Activated CD4-positive, alpha-beta T cell treated with anti-CD3 and anti-CD28 coated beads, Interleukin-2, amount 50 U/mL, for 16 hours (primary cell): ENCODE results near the gene RASL10A.

Experiments used
- DNase-seq: peaks from one replicate; pipeline ENCODE4 v3.0.0-alpha.2; 2020

RASL10A gene

DNA sequence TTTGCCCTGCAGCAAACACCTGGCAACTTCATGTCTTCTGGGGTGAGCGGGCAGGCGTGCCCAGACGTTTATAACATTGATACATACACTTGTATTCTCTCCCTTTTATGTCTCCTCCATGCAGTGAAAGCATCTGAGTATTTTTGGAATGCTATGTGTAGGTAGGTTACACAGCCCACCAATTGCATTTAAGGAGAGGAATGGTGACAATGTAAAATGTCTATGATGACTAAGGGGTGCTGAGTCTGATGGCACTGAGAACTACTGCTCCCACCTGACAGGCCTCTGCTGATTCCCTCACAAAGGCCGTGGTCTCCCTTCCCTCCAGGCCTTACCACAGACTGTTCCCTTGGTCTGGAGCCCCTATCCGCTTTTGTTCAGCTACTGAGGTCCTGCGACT lies 22.9 kb upstream of the RASL10A start:
- DNase-seq = no peak

- no peak for DNase-seq
Observed at GRCh38 chr22:29337631-29338284, 22.3 kb upstream of the RASL10A start.

DNA sequence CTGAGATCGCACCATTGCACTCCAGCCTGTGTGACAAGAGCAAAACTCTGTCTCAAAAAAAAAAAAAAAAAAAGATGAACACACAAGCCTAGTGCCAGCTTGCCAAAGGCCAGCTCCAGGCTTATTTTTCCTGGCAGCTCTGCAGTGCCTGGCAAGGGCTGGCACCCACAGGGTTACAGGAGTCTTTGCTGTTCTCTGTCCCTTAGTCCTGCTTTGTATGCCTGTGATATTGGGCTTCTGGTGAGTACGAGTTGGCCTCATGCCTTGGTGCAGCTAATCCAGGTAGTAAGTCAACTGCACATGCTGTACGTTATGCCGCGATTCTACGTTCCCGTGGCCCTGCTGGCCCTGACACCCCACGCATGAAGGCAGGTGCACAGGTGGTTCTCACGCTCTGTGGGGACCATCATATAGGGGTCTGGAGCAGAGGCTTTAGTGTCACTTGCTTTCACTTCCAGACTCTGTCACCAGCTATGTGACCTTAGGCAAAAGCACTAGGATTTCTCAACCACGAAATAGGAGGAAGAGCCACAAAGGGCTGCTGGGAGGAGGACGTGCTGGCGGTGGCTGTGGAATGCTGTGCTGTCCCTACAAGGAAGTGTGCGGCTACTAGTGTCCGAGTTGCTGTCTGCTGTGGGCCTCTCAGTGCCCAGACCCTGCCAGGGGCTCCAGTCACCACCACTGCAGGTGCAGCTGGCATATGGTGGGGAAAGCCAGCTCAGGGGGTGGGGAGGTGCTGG lies 21.4 kb upstream of the RASL10A start:
- no peak for DNase-seq

DNA sequence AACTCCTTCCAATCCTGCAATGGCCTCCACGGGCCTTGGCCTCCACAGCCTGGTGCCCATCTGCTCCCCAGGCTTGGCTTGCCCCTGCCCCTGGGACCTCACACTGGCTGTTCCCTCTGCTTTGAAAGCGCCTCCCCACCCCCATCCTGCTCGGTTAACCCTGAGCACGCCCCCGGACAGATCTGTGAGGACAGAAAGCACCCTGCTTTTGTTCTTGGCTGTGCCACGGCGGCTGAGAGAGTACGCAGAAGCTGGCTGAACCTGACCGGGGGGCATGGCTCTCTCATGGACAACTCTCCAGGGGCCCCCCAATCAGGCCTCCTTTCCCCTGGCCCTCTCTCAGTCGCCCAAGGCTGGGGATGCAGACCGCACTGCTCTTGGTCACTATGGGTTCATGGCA lies 20.2 kb upstream of the RASL10A start:
- DNase-seq = no peak

DNA sequence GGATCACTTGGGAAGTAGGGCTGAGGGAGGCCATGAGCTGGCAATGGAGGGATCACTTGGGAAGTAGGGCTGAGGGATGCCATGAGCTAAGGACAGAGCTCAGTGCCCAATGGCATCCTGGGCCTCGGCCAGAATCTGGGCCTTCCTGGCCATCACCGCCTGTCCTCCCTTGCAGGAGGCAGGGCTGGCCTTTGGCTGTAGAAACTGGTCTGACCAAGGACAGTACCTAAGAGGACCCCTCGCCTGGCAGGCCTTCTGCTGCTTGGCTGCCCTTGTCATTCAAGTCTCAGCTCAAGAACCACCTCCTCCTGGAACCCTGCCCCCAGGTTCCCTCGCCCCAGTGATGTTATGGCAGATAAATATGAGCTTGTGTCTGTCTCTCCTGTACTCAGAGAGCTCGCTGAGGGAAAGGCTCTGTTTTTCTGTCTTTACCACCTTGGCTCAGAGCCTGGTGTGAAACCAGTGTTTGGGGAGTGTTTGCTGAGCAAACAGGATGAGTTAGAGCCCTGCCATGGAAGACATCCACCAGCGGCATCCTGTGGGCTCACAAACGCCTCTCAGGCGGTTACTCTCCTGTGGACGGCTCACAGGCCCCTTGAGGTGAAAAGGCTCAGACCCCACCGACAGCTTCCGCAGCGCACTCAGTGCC lies 19.3 kb upstream of the RASL10A start:
- no peak for DNase-seq

GRCh38 chr22:29334148-29334547 lies 18.7 kb upstream of the RASL10A start:
- no peak for DNase-seq

GRCh38 chr22:29332886-29333496 lies 17.5 kb upstream of the RASL10A start:
- no peak for DNase-seq

- DNase-seq = no peak
Observed at GRCh38 chr22:29331658-29332300, 16.3 kb upstream of the RASL10A start.

DNA sequence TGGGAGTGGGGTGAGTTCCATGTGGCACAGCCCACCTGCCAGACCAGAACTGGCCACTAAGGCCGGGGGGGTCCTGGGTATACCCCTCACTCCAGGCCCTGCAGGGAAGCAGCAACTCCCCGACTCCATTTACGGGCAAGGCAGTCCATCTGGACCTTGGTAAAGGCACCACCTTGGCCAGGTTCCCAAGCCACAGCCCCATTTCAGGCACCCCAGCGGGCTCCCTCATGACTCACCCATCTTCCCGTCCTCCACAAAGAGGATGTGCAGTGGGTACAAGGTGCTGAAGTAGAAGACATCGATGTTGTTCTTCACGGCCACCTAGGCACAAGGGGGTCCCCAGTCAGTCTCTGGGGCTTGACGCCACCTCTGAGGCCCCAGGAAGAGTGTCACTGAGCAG lies 15.7 kb upstream of the RASL10A start:
- no peak for DNase-seq

DNA sequence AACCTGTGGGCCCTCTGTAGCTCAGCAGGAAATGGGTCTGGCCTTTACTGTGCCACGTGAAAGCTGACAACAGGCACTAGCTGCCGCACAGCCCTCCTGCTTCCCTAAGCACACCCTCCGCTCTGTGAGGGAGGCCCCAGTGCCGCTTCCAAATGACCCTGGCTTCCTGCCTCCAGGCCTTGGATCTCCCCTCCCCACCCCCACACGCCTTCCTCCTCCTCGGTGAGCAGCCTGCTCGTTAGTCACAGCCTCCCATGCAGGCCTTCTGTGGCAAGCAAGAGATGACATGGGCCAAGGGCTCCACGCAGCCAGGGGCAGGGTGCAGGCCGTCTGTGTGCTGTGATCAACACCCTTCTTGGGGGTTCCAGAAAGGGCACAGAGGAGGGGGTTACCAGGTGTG lies 15.3 kb upstream of the RASL10A start:
- no peak for DNase-seq

DNA sequence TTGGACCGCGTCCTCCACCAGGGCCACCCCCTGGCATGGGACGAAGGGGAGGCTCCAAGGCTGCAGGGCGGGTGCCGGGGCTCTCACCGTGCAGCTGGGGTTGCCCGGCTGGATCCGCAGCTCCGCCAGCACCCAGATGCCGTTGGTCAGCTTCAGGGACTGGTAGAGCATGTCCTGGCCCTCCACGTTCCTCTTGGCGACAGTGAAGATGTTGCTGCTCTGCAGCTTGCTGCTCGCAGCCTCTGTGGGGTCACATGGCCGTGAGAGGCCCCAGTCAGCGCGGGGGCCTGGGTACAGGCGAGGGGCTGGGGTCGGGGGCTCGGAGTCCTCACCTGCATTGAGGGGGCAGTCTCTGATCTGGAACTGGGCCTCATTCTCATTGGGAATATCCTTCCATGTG lies 14.8 kb upstream of the RASL10A start:
- no peak for DNase-seq

- no peak for DNase-seq
Observed at GRCh38 chr22:29329581-29329980, 14.1 kb upstream of the RASL10A start.

DNA sequence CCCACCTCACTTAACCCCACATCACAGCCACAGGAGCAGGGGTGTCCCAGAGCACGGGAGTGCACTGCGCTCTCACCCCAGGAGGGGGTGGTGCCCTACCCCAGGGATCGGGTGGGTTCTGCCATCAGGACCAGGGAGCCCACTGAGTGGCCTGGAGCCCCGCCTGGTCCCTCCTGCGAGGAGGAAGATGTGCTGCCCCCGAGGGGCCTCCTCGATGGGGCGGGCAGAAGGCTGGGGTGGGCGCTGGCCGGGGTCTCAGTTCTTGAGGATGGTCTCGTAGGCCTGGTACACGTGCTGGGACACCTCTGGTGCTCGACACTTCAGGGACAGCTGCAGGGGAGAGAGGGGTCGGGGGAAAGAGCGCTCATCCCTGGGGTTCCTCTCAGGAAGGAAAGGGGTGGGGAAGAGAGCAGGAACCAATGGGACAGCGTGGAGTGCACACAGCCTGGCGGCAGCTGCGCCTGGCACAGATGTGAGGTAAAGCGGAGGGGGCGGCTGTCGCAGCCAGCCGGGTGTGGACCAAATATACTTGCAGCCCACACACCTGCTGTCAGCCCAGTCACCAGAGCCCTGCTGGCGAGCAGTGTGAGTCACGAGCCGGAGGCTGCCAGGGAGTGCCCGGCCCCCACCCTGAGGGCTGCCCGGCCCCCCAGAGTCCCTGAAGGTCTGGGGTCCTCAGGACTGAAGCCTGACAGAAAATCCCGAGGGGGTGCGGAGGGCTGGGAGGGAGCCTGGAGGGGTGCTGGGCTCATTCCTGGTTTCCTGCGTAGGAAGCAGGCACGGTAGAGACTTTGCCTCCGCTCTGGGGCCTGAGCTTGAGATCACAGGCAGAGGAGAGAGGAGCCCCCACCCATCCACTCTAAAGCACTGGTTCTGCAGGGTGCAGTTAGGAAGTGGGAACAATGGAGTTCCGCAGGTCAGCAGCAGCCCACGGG lies 13.3 kb upstream of the RASL10A start:
- DNase-seq = no peak

GRCh38 chr22:29328055-29328454 lies 12.6 kb upstream of the RASL10A start:
- no peak for DNase-seq

DNA sequence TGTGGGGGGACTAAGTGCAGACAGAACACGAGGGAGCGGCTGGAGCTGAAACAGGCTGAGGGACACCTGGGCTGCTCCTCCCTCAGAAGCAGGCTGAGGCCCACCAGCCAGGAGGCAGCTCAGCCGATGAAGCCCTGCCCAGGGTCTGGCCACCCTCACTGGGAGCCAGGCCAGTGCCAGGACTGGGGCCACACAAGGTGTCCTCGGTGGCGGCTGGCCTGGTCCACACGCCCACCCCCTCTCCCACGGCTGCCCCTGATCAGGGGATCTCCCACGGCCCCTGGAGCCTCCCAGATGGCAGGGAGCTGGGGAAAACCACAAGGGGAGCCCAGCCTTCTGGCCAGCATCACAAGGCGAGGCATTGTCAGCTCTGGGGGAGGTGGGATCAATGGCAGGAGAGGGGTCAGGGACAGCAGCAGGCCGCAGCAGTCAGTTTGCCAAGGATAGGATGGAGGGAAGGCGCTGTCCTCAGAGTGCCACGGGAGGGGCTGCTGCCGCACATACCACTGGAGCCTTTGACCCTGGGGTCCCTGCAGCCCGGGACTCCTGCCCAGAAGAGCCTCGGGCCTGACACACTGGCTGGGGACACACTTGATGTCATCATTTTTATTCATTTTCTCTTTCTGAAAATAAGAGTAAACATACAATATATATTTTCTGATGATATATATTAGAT lies 11.7 kb upstream of the RASL10A start:
- DNase-seq = no peak

DNA sequence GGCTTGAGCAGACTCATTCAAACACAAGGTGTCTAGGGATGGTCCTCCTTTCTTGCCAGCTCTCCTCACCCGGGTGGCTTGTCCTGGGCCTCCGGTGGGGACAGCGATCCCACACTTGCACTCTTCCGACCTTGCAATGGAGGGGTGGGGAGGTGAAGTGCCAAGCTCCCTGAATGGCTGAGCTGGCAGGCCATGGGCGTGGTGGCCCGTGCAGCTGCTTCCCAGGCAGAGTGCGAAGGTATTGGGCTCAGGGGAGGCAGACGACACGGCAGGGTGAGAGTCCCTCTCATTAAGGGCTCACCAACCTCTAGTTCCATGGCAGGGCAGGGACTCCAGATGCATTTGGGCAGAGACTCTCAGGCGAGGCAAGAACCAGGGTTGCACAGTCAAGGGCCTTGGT lies 11.0 kb upstream of the RASL10A start:
- no peak for DNase-seq

DNA sequence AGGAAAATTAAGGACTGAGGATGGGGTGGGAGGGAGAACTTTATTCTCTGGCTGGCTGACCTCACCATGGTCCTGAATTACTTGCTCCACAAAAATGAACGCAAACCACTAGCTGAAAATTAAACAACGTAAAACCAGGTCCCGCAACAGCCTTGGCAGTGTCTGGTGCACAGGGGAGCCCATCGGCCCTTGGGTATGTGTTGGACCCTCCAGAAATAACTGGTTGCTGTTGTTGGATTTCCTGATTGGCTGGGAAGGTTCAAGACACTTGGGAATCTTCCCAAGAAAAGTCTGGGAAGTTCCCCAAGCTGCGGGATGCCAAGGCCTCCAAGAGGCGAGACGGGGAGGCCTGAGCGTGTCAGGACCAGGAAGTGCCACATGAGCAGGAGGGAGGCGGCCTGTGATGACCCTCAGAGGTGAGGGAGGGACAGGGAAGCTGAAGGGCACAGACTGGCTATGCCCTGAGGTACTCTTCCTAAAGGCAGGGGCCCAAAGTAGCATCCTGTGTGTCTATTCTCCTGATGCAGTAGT lies 10.4 kb upstream of the RASL10A start:
- no peak for DNase-seq

DNA sequence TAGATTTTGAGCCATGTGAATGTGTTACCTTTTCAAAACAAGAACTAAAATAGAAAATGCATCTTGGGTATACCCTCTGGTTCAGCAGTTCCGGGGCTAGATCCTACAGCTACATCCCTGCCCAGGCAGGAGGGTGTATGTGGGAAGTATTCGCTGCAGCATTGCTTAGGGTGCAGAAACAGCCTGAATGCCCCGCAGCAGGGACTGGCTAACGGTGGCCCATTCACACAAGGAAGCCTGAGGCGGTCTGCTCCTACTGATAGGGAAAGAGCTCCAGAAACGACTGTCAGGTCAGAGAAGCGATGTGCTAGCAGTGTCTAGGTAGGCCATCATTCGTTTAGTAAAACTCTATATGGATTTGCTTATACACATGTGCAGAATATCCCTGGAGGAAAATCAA lies 9.9 kb upstream of the RASL10A start:
- no peak for DNase-seq

DNA sequence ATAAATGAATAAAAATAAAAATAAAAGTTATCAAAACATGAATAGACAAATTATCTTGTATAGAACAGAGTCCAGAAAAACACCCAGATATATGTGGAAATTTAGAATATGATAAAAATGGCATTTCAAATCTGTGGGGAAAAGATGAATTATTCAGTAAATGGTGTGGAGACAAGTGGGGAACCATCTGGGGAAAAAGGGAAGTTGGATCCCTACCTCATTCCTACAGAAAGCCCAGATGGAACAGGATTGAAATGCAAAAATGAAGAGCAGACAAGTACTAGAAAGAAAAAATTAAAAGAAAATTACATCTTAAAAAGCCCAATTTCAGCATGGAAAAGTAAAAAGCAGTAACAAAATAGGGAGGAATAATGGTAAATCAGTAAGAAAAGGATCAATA lies 8.1 kb upstream of the RASL10A start:
- DNase-seq = no peak

DNA sequence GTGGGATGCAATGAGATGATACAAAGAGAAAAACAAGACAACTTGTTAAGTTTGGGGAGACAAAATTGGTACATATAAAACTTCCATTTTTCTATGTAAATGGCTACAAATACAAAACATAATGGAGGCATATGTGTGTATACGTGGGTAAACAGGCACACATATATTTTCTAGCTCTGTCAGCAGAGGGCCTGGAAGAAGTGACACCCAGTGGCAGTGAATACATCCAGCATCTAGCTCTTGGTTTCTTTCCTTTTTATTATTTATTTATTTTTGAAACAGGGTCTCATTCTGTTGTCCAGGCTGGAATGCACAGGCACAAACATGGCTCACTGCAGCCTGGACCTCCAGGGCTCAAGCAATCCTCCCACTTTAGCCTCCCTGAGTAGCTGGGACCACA lies 5.0 kb upstream of the RASL10A start:
- no peak for DNase-seq

- DNase-seq = no peak
Observed at GRCh38 chr22:29319072-29319471, 3.6 kb upstream of the RASL10A start.
